Caco-2 (cell line): ENCODE measurements around the gene CDK12. TPM values are rescaled to one million over a fixed set of nuclear protein-coding genes. Genes with fewer than 3 reads are reported as not detected.
A peak's percentile ranks its signal among the peaks of the same experiment; 100 is the strongest.

ENCODE experiments used
- BruUV-seq: library from RNA; stranded (reverse); fragments of 400-500 nt; replicated peaks from 2 replicates; lab custom pipeline; 2021; lab: Mats Ljungman, UMichigan
- CTCF ChIA-PET: fragments of 300-600 bp; sonication (Branson Sonifier 250); formaldehyde crosslinking; loops from one replicate; lab custom pipeline; 2022; ENCODE audit warnings: antibody characterized with exemption; lab: Charles Lee
- POLR2A ChIA-PET: fragments of 300-600 bp; sonication (Branson Sonifier 250); formaldehyde crosslinking; loops from one replicate; lab custom pipeline; 2022; ENCODE audit warnings: antibody characterized with exemption; lab: Charles Lee
- DNase-seq, 2 experiments: peaks; one replicate each; pipeline versions ENCODE4 v3.0.0 to v3.0.0-alpha.2; 2020 to 2022
- H3K27me3 ChIP-seq: replicated peaks from 2 replicates; pipeline ENCODE4 v1.6.0; 2011; ENCODE audit warnings: low read length; ENCODE audit not compliant: control insufficient read depth, insufficient read depth
- H3K36me3 ChIP-seq: 2 replicates; pipeline ENCODE4 v1.5.1; 2011; ENCODE audit warnings: low read length; ENCODE audit not compliant: control insufficient read depth, insufficient read depth
- H3K4me1 ChIP-seq: fragments of 250-450 bp; sonication (Bioruptor Pico); 2 replicates; pipeline ENCODE4 v1.5.1; 2020; ENCODE audit warnings: mild to moderate bottlenecking
- H3K4me3 ChIP-seq: 2 replicates; pipeline ENCODE4 v1.5.1; 2011; ENCODE audit warnings: low read depth, mild to moderate bottlenecking, control low read depth, low read length
- H3K9me3 ChIP-seq: fragments of 250-450 bp; sonication (Bioruptor Pico); 2 replicates; pipeline ENCODE4 v1.5.1; 2020; ENCODE audit warnings: mild to moderate bottlenecking, moderate library complexity
- H3K27ac Mint-ChIP-seq: one replicate; pipeline ENCODE4 v1.8.0; 2022; ENCODE audit warnings: mixed read lengths; ENCODE audit not compliant: unreplicated experiment
- H3K27me3 Mint-ChIP-seq: one replicate; pipeline ENCODE4 v1.8.0; 2022; ENCODE audit warnings: mixed read lengths; ENCODE audit not compliant: insufficient read depth, unreplicated experiment
- H3K36me3 Mint-ChIP-seq: one replicate; pipeline ENCODE4 v1.8.0; 2022; ENCODE audit warnings: mild to moderate bottlenecking, mixed read lengths; ENCODE audit not compliant: insufficient read depth, unreplicated experiment
- H3K4me1 Mint-ChIP-seq: one replicate; pipeline ENCODE4 v1.8.0; 2022; ENCODE audit warnings: low read depth, mixed read lengths; ENCODE audit not compliant: unreplicated experiment
- H3K4me3 Mint-ChIP-seq: one replicate; pipeline ENCODE4 v1.8.0; 2022; ENCODE audit warnings: mild to moderate bottlenecking, moderate library complexity, mixed read lengths; ENCODE audit not compliant: unreplicated experiment
- H3K9me3 Mint-ChIP-seq: one replicate; pipeline ENCODE4 v1.8.0; 2022; ENCODE audit warnings: mixed read lengths; ENCODE audit not compliant: unreplicated experiment
- CTCF ChIP-seq, 2 experiments: fragments of 200-600 bp in 1 of 2; IDR thresholded peaks; 1 replicate in 1 of 2; 2 replicates in 1 of 2; pipeline versions ENCODE4 v1.5.1 to v1.8.0; 2011 to 2022; ENCODE audit warnings: antibody characterized with exemption in 1 of 2, control low read depth in 1 of 2, inconsistent platforms in 1 of 2, low read depth in 1 of 2, low read length in 1 of 2, mild to moderate bottlenecking in 1 of 2, moderate library complexity in 1 of 2; ENCODE audit not compliant: insufficient read depth in 1 of 2, severe bottlenecking in 1 of 2, unreplicated experiment in 1 of 2
- intact Hi-C: fragments of 100-400 bp; cut with micrococcal nuclease; formaldehyde crosslinking; loops from one replicate; pipeline ENCODE4 v1.10.0; 2022; ENCODE audit not compliant: unreplicated experiment
- total RNA-seq: library from RNA; stranded (reverse); gene quantifications from 2 replicates; pipeline ENCODE4 v1.2.3, GENCODE V29; 2022

Gene CDK12
- total RNA-seq, 1 experiment from 2014 or later: 85.5 TPM

GRCh38 chr17:39576187-39576586 lies 114.9 kb downstream of the CDK12 start:
- Histone ChIP-seq H3K36me3 (no peaks in the 10 kb centered on the region), H3K4me3 (no peak overlapping the region), H3K9me3 (peaks cover 5% of the 10 kb centered on the region; the same call in 1 of the 2 replicates), H3K27me3 (no peaks in the 10 kb centered on the region; the same call in 1 of the 2 replicates), H3K4me1 (peaks cover 4% of the 10 kb centered on the region; the same call in 1 of the 2 replicates)
- peak; percentile 29 to 58 for TF ChIP-seq CTCF (IDR thresholded peaks at IDR 0.05; ENCODE audit: insufficient read depth in 1 of 2, low read depth in 1 of 2, low read length in 1 of 2, severe bottlenecking in 1 of 2, unreplicated experiment in 1 of 2)
- DNase-seq: no peak
- no TSS peak for BruUV-seq
- CTCF ChIA-PET: interaction anchor here (0.6 to 1.9 kb wide), 5 partner anchors 21 to 96 kb away, joined by 4 to 8 read pairs (median 6); no protein-coding TSS in a partner anchor
- intact Hi-C loops: no loop called here
- no peak overlapping the region for H3K27ac Mint-ChIP-seq
- H3K27me3 Mint-ChIP-seq: no peaks in the 10 kb centered on the region
- peaks cover 8% of the 10 kb centered on the region for H3K9me3 Mint-ChIP-seq
- POLR2A ChIA-PET: no interaction called here
- H3K4me3 Mint-ChIP-seq: no peak overlapping the region
- H3K4me1 Mint-ChIP-seq: no peaks in the 10 kb centered on the region
- no peaks in the 10 kb centered on the region for H3K36me3 Mint-ChIP-seq

DNA sequence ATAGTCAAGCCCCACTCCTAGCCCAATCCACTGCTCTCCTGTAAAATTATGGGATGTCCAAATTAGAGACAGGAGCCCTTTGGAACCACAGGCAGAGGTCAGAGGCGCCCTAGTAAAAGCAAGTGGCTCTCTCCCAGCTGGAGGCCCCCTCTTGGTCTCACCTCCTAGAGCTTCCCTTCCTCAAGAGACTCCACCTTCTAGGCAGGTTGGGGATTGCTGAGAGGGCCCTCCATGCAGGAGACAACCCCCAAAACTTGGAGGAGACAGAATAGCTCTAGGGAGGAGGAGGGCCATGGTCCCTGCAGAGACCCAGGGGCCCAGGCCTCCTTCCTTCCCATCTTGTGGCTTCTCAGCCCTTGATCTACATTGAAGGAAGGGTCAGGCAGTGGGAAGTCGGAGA lies 117.0 kb downstream of the CDK12 start:
- POLR2A ChIA-PET: no interaction called here
- H3K27me3 ChIP-seq: no peaks in the 10 kb centered on the region
- DNase-seq: no peak
- CTCF ChIA-PET: interaction anchor here (0.6 to 1.5 kb wide), 2 partner anchors 30 to 43 kb away, joined by 3 to 5 read pairs; no protein-coding TSS in a partner anchor
- Mint-ChIP-seq H3K27ac (no peak overlapping the region), H3K4me1 (no peaks in the 10 kb centered on the region), H3K9me3 (no peaks in the 10 kb centered on the region), H3K4me3 (no peak overlapping the region), H3K36me3 (no peaks in the 10 kb centered on the region), H3K27me3 (no peaks in the 10 kb centered on the region)
- no TSS peak for BruUV-seq
- TF ChIP-seq CTCF (IDR thresholded peaks at IDR 0.05; ENCODE audit: insufficient read depth in 1 of 2, low read depth in 1 of 2, low read length in 1 of 2, severe bottlenecking in 1 of 2, unreplicated experiment in 1 of 2): no peak
- H3K9me3 ChIP-seq: no peaks in the 10 kb centered on the region
- H3K36me3 ChIP-seq: no peaks in the 10 kb centered on the region
- intact Hi-C loops: no loop called here
- peaks cover 4% of the 10 kb centered on the region; the same call in 1 of the 2 replicates for H3K4me1 ChIP-seq
- H3K4me3 ChIP-seq: no peak overlapping the region

- no TSS peak for BruUV-seq
- Mint-ChIP-seq H3K36me3 (peaks cover 1% of the 10 kb centered on the region), H3K27me3 (peaks cover 7% of the 10 kb centered on the region), H3K27ac (no peak overlapping the region), H3K4me1 (no peaks in the 10 kb centered on the region), H3K9me3 (no peaks in the 10 kb centered on the region), H3K4me3 (no peak overlapping the region)
- Histone ChIP-seq H3K9me3 (no peaks in the 10 kb centered on the region), H3K27me3 (no peaks in the 10 kb centered on the region), H3K4me3 (no peak overlapping the region), H3K4me1 (no peaks in the 10 kb centered on the region), H3K36me3 (no peaks in the 10 kb centered on the region)
- intact Hi-C loops: no loop called here
- ChIA-PET POLR2A (no interaction called here), CTCF (interaction anchor here (0.6 to 1.3 kb wide), 3 partner anchors 36 to 44 kb away, joined by 3 to 4 read pairs (median 3); no protein-coding TSS in a partner anchor)
- no peak for DNase-seq
- TF ChIP-seq CTCF (IDR thresholded peaks at IDR 0.05; ENCODE audit: insufficient read depth in 1 of 2, low read depth in 1 of 2, low read length in 1 of 2, severe bottlenecking in 1 of 2, unreplicated experiment in 1 of 2): no peak
Observed at GRCh38 chr17:39579318-39580081, 118.2 kb downstream of the CDK12 start.
